IPS-NIHi7 (cell line): ENCODE data around the gene RBM24.
"Not testable (repeated sequence)": the region's sequence is repeated elsewhere in the genome, so short reads cannot be mapped to it uniquely, and the experiment has no call there.

Source experiments
- DNase-seq: peaks from one replicate; pipeline ENCODE4 v3.0.0; 2012; ENCODE audit warnings: mixed read lengths; ENCODE audit errors: extremely low spot score

RBM24 gene

GRCh38 chr6:17291778-17292177, 10.6 kb downstream of the RBM24 start:
- no peak for DNase-seq

- DNase-seq: no peak
Measured at GRCh38 chr6:17292600-17293133, 11.5 kb downstream of the RBM24 start.

- DNase-seq: no peak
Measured at GRCh38 chr6:17293395-17293794, 12.2 kb downstream of the RBM24 start.

- DNase-seq: no peak
Measured at GRCh38 chr6:17297271-17298080, 16.3 kb downstream of the RBM24 start.

GRCh38 chr6:17298257-17298656, 17.1 kb downstream of the RBM24 start:
- no peak for DNase-seq

GRCh38 chr6:17299222-17299621, 18.1 kb downstream of the RBM24 start:
- no peak for DNase-seq

- no peak for DNase-seq
Measured at GRCh38 chr6:17299750-17300149, 18.6 kb downstream of the RBM24 start.

- DNase-seq: no peak
Measured at GRCh38 chr6:17300637-17301036, 19.5 kb downstream of the RBM24 start.

- no peak for DNase-seq
Measured at GRCh38 chr6:17303444-17303843, 22.3 kb downstream of the RBM24 start.

- DNase-seq: no peak
Measured at GRCh38 chr6:17305219-17306001, 24.2 kb downstream of the RBM24 start.

GRCh38 chr6:17311595-17312311, 30.6 kb downstream of the RBM24 start:
- DNase-seq: no peak

- not testable (repeated sequence) for DNase-seq
Measured at GRCh38 chr6:17313238-17313637, 32.1 kb downstream of the RBM24 start.

- DNase-seq: no peak
Measured at GRCh38 chr6:17313971-17314370, 32.8 kb downstream of the RBM24 start.

- no peak for DNase-seq
Measured at GRCh38 chr6:17315262-17315661, 34.1 kb downstream of the RBM24 start.

- DNase-seq: no peak
Measured at GRCh38 chr6:17318435-17319165, 37.4 kb downstream of the RBM24 start.

- DNase-seq: not testable (repeated sequence)
Measured at GRCh38 chr6:17320266-17320665, 39.1 kb downstream of the RBM24 start.

GRCh38 chr6:17331238-17331637, 50.1 kb downstream of the RBM24 start:
- DNase-seq: no peak

GRCh38 chr6:17334265-17334664, 53.1 kb downstream of the RBM24 start:
- no peak for DNase-seq

GRCh38 chr6:17336425-17336824, 55.3 kb downstream of the RBM24 start:
- no peak for DNase-seq

GRCh38 chr6:17339308-17339670, 58.1 kb downstream of the RBM24 start:
- DNase-seq: no peak

GRCh38 chr6:17341117-17341805, 60.1 kb downstream of the RBM24 start:
- DNase-seq: no peak
